ENCODE results near the gene JMJD1C.
"Not testable (repeated sequence)": the region's sequence is repeated elsewhere in the genome, so short reads cannot be mapped to it uniquely, and the experiment has no call there.

Gene JMJD1C

DNA sequence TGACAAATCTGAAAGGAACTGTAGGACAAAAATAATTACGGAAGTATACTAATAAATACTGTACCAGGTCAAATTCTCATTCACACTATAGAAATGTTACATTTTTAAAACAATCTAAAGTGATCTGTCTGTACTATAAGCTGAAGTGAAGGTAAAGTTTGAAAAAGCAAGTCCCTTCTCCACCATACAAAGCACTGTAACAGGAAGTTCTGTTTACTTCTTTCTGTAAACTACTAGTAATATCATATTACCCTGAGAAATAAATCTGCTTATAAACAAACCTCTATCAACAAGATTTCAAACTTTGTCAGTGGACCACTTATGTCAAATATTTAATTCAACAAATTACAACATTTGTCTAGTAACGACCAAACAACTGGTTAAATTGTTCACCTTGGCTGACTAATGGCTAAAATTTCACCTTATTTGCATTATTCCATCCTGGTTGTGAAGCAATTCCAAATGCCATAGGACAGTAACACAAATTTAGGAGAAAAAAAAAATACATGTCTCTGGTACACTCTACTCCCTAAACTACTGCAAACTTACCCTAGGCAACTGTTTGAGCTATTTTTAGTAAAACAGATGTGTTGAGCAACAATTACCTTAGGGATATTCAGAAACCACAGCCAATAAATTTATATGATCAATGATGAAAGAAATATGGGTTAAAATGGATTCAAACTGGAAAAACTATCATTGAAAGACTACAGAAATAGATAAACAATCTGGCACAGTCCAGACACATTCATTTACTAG lies 206.7 kb downstream of the JMJD1C start:
- no peak for DNase-seq (ENCODE audit: low read depth)

DNA sequence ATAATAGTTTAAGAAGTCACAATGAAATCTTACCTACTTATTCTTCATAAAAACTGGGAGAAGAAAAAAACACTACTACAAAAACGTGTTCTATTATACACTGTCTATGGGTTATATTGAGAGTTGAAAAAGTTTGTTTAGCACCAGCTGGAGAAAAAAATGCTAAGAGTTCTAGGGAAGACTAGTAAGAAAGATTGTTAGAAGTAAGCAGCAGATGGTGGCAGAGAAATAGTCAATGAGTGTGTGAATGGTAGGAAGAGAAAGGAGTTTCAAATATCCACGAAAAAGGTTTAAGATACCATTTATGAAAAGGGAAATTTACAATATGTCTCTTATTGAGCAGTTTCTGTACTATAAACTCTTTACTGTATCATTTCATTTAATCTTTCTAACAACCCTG lies 208.0 kb downstream of the JMJD1C start:
- no peak for DNase-seq (ENCODE audit: low read depth)

DNA sequence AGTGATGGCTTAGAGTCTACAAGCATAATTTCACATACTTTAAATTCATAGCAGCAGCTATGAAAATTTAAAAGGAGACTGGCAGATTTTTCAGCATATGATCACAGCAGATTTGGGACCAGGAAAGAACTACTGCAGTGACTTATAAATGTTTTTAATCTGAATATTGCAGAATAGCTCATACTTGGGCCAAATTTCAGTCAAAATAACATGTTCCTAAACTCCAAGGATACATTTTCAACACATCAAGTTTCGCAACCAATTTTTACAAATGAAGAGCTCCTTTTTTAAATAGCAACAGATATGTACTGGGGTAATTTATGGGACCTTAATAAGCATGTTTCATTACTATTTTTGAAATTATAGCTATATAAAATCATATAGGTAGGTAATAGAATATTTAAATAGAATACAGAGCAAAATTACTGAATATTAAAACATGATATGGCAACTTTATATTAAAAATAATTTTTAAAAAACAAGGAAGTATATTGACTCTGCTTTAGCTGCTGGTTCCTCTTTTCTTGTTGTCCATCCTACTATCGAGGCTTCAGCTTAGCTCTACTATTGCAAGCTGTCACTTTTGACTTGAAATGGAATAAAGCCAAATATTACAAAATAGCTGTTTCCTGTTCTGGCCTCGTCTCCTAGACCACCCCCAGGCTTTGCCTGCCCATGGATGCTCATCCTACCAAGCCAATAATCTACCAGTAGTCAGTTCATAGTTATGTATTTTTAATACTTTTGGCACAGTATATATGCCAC lies 209.6 kb downstream of the JMJD1C start:
- DNase-seq (ENCODE audit: low read depth): no peak

DNA sequence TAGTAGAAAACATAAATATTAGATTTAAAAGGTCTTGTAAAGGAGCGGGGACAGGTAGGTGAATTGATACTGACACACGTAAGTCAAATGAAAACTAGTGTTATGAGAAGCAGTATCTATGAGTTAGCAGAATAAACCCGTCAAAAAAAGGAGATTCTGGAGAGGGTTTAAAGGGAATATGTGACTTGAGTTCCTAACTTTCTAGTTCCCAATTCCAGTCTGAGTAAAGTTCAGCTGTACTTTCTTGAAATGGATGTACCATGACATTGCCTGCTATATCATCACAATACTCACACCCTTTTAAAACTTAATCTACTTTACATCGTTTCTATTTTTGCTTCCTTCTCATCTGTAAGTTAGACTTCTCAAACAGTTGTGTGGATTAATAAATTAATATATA lies 210.5 kb downstream of the JMJD1C start:
- DNase-seq (ENCODE audit: low read depth): no peak

GRCh38 chr10:63253040-63253439 lies 212.7 kb downstream of the JMJD1C start:
- no peak for DNase-seq (ENCODE audit: low read depth)

GRCh38 chr10:63252095-63252762 lies 213.5 kb downstream of the JMJD1C start:
- no peak for DNase-seq (ENCODE audit: low read depth)

GRCh38 chr10:63250032-63250431 lies 215.7 kb downstream of the JMJD1C start:
- DNase-seq (ENCODE audit: low read depth): no peak

DNA sequence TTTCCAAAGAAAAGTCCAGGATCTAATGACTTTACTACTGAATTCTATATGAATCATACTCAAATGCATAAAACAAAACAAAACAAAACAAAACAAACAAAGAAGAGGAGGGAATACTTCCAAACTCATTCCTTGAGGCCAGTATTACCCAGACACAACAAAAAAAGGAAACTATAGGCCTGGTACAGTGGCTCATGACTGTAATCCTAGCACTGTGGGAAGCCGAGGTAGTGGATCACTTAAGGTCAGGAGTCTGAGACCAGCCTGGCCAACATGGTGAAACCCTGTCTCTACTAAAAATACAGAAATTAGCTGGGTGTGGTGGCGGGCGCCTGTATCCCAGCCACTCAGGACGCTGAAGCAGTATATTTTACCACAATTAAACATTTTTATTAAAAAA lies 218.0 kb downstream of the JMJD1C start:
- no peak for DNase-seq (ENCODE audit: low read depth)

GRCh38 chr10:63246356-63246755 lies 219.4 kb downstream of the JMJD1C start:
- DNase-seq (ENCODE audit: low read depth): no peak

- DNase-seq (ENCODE audit: low read depth): no peak
These were observed 223.9 kb downstream of the JMJD1C start for GRCh38 chr10:63241841-63242281.

GRCh38 chr10:63240807-63241206 lies 225.0 kb downstream of the JMJD1C start:
- no peak for DNase-seq (ENCODE audit: low read depth)

DNA sequence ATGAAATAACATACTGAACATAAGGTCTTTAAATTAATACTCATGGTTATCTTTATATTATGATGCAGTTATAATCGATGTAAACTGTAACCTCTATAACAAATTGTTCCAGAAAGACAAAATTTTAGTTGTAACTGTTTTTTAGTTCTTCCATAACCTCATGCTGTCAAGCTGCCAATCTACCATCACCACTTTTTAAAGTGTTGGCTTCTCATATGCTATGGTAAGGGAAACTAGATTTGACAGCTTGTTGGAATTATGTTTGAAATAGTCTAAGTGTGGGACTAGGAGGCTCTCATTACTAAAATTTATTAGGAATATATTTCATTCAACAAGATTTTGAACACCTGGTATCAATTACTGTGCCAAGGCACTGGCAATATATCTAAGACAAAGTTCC lies 227.3 kb downstream of the JMJD1C start:
- no peak for DNase-seq (ENCODE audit: low read depth)

GRCh38 chr10:63237396-63237795 lies 228.4 kb downstream of the JMJD1C start:
- no peak for DNase-seq (ENCODE audit: low read depth)

DNA sequence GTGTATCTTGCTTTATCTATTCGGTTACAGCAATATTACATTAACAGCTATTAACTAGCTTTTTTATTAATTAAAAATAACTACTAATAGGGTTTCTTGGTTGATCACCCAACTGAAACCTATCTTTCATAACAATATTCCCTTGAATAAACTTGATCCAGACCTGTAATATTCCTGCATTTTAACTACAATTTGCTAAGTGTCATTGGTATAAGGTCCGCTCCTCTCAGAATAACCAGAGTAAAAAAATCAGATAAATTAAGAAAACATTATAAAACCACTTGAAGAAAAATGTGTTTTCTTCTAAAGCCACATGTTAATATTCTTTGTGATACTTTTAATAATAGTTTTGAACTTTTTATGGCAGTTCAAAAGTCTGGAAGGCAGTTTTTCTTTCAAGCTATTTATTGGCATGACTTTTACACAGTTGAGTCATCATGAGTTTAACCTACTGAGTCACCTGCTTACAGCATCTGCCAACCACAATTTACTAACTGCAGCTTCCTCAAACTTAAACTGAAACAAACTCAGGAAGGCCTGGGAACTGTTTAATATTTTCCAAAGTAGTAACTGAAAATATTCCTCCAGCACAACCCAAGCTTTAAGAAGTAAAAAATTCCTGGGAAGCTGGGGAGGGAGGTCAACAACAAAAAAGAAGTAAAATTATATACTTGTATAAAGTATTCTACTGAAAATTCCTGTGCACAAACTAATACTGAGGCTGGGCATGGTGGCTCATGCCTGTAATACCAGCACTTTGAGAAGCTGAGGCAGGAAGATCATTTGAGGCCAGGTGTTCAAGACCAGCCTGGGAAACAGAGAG lies 229.5 kb downstream of the JMJD1C start:
- no peak for DNase-seq (ENCODE audit: low read depth)

DNA sequence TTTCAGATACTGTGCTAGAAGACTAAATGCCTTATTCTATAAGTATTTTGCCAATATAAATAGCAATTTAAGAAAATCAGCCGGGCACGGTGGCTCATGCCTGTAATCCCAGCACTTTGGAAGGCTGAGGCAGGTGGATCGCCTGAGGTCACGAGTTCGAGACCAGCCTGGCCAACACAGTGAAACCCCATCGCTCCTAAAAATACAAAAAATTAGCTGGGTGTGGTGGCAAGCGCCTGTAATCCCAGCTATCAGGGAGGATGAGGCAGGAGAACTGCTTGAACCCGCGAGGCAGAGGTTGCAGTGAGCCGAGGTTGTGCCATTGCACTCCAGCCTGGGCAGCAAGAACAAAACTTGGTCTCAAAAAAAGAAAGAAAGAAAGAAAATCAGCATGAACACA lies 230.6 kb downstream of the JMJD1C start:
- DNase-seq (ENCODE audit: low read depth): not testable (repeated sequence)

DNA sequence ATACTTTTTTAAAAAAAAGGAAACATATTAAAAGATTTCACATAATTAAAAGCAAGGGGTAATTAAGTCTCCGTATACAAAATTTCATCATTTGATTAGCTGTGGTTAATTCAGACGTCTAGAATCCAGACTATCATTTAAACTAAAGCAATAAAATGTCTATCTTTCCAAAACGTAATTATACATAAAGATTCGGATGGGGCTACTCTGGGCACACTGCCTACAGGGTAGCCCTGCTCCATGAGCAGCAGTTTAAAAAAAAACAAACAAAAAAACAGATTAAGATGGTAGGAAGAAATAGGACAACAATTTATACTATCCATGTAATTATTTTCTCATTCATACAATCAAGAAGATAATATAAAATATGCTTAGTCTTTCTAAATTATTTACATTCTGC lies 236.6 kb downstream of the JMJD1C start:
- no peak for DNase-seq (ENCODE audit: low read depth)

- no peak for DNase-seq (ENCODE audit: low read depth)
These were observed 237.5 kb downstream of the JMJD1C start for GRCh38 chr10:63228237-63228636.

DNA sequence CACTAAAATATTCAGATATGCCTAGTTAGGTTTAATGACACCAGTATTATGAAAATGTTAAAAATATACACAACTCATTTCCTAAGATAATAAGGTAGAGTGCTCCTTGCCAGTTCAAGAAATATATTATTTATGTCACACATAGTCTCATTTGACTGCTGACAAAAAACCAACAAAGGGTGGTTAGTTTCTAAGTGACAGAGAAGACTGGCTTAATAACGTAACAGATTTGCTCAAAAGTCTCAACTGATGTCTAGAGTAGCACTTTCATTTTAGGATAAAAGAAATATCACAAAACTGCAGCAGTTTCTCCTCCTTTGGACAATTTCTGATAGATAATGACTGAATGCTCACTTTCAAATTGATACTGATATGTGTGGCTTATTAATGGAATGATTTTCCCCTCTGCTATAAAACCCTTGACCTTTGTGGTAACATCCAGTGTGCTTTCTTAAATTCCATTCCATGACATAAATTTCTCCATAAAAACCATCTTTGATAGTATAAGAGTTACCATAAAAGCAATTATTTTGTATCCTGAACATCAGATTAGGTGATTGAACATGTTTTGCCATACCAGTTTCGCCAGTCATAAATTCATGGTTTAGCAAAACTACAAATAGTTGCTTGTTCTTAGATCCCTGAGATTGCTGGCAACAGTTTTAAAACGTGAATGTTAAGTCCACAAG lies 238.4 kb downstream of the JMJD1C start:
- DNase-seq (ENCODE audit: low read depth): no peak

GRCh38 chr10:63224241-63224640 lies 241.5 kb downstream of the JMJD1C start:
- no peak for DNase-seq (ENCODE audit: low read depth)

DNA sequence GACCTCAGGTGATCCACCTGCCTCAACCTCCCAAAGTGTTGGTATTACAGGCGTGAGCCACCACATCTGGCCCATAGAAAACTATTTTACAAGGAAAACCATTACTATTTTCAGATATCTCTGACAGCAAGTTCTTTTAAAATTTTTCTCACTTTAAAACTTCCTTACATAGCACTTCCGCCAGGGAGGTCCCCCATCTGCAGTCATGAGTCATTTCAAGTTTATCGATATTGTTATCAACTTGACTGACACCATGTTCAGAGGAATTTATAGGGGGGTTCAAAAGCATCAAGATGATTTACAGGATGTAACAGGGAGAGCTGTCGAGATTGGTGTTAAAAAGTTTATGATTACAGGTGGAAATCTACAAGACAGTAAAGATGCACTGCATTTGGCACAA lies 243.8 kb downstream of the JMJD1C start:
- no peak for DNase-seq (ENCODE audit: low read depth)

DNA sequence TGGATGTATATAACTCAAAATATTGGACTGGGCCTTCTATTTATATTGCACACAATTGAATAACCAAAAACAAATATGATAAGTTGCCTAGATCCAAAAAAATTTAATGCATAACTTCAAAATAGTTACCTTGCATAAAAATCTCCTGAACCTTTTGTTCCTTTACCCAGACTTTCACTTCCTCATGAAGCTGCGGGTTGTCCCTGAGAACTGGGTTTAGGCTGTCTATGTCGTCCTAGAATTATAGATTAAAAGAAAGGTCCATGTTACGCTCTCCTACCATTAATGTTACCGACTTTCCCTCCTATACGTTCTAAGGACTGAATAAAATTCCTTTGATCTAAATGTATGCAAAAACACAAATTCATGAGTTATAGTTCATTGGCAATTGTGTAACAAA lies 246.0 kb downstream of the JMJD1C start:
- no peak for DNase-seq (ENCODE audit: low read depth)

Measured in activated T-helper 9 cell treated with anti-CD3 and anti-CD28 coated beads, Interleukin-2, amount 50 U/mL, for 16 hours (primary cell).